Gastroesophageal sphincter (tissue), 4 donors: ENCODE data around the gene KCNJ10. TPM values are rescaled to one million over a fixed set of nuclear protein-coding genes. Genes with fewer than 3 reads are reported as not detected.

ENCODE experiments used
- ATAC-seq: fragments of 150-250 bp; one replicate; pipeline ENCODE4 v1.9.1; 2016; ENCODE audit warnings: mild to moderate bottlenecking, moderate library complexity
- H3K27ac ChIP-seq, 4 donors: fragments of 200-600 bp; sonication (generic) in 3 of 4; 1 replicate in 3 of 4; 2 replicates in 1 of 4; pipeline ENCODE4 v1.5.1; 2016 to 2019
- H3K27me3 ChIP-seq: fragments of 200-600 bp; sonication (generic); one replicate; pipeline ENCODE4 v1.5.1; 2019
- H3K36me3 ChIP-seq, 2 donors: fragments of 200-600 bp; sonication (generic); one replicate each; pipeline ENCODE4 v1.5.1; 2019; ENCODE audit warnings: control low read depth in 1 of 2
- H3K4me1 ChIP-seq, 3 donors: fragments of 200-600 bp; sonication (generic); 1 replicate in 2 of 3; 2 replicates in 1 of 3; pipeline ENCODE4 v1.5.1; 2016 to 2019; ENCODE audit warnings: control low read depth in 2 of 3
- H3K4me3 ChIP-seq, 2 donors: fragments of 200-600 bp; sonication (generic); one replicate each; pipeline ENCODE4 v1.5.1; 2019; ENCODE audit warnings: mild to moderate bottlenecking in 1 of 2, moderate library complexity in 1 of 2
- H3K9me3 ChIP-seq, 3 donors: fragments of 200-600 bp; sonication (generic); one replicate each; pipeline ENCODE4 v1.5.1; 2017 to 2019; ENCODE audit warnings: control low read depth in 2 of 3
- CTCF ChIP-seq, 4 experiments: fragments of 200-600 bp in 2 of 4; fragments of 450-650 bp in 2 of 4; sonication (generic) in 1 of 4; IDR thresholded peaks; one replicate each; pipeline ENCODE4 v1.5.1; 2017 to 2019; ENCODE audit warnings: antibody characterized with exemption in 4 of 4, mild to moderate bottlenecking in 2 of 4, moderate library complexity in 2 of 4
- EP300 ChIP-seq: sonication (generic); formaldehyde crosslinking; IDR thresholded peaks from one replicate; pipeline ENCODE4 v1.6.1; 2017; ENCODE audit warnings: antibody characterized with exemption, mild to moderate bottlenecking
- POLR2A ChIP-seq, 2 donors: fragments of 450-650 bp; IDR thresholded peaks; one replicate each; pipeline ENCODE4 v1.6.1; 2017; ENCODE audit warnings: antibody characterized with exemption in 2 of 2, mild to moderate bottlenecking in 2 of 2, moderate library complexity in 1 of 2
- POLR2AphosphoS5 ChIP-seq: sonication (generic); formaldehyde crosslinking; IDR thresholded peaks from one replicate; pipeline ENCODE4 v1.6.1; 2017; ENCODE audit warnings: antibody characterized with exemption
- WGBS, 2 donors: methylation state at CpG; one replicate each; pipeline ENCODE4 v1.1.5; 2018; ENCODE audit warnings: low coverage in 1 of 2; 5-methylcytosine and 5-hydroxymethylcytosine counted together
- total RNA-seq, 4 donors: library from RNA; depleted of rRNA; stranded (reverse); fragments of >200 nt; gene quantifications; one replicate each; pipeline ENCODE4 v1.1.0, GENCODE V29; 2016

The KCNJ10 gene
- total RNA-seq, 4 donors from 2014 or later = not detected

- H3K27me3 ChIP-seq = peaks cover 26% of the 10 kb centered on the region
- no peaks in the 10 kb centered on the region for H3K9me3 ChIP-seq
- 35 to 63% methylated on average over 5 of the region's 5 CpGs for WGBS, 2 donors
- H3K4me1 ChIP-seq = peaks cover 0 to 22% (median 7%) of the 10 kb centered on the region in 3 donors
- peaks cover 0 to 43% of the 10 kb centered on the region in 2 donors for H3K36me3 ChIP-seq
- no peak overlapping the region for H3K4me3 ChIP-seq
- TF ChIP-seq POLR2A (IDR thresholded peaks at IDR 0.05) (no peak), EP300 (no peak), POLR2AphosphoS5 (no peak), CTCF (IDR thresholded peaks at IDR 0.05) (no peak)
- peak overlapping the region in 3 of 4 donors; percentile 57 to 65 (median 61) for H3K27ac ChIP-seq
- peak; percentile 73 for ATAC-seq
These were observed 16.5 kb upstream of the KCNJ10 start for GRCh38 chr1:160086456-160086892.

DNA sequence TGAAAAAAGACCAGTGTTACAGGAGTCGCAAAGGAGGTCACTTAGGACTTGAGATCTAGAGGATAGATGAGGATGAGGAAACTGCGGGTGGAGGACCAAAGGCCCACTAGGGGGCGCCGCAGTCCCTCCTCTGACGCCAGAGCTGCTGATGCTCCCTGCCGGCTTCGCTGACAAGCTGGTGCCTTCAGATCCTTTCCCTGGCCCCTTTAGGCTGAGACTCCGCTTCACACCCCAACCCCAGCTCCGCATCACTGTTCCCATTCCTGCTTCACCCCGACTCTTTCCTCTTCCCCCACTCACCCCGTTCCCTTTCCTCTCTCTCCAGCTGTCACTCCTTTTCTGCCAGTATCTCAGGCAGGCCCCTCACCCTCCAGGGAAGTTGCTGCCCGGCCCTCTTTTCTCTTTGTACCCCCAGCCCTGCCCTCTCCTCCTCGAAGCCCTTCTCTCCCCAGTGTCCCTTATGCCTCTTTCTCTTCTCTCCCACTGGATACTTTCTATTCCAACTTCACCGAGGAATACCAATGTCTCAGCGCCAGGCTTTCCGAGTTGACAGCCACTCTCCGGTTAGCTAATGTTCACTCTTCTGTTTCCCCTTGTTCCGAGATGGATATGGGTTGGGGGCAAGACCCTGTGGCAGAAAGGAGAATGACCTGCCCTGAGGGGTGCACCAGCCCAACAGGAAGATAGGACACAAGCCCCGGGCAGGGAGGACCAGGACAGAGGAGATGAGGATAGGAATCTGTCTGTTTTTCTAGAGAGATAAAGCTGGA, 15.9 kb upstream of the KCNJ10 start:
- Histone ChIP-seq H3K9me3 (no peaks in the 10 kb centered on the region), H3K36me3 (peaks cover 0 to 37% of the 10 kb centered on the region in 2 donors), H3K27ac (peak overlapping the region in 3 of 4 donors; percentile 57 to 65 (median 61)), H3K4me1 (peaks cover 0 to 22% (median 7%) of the 10 kb centered on the region in 3 donors), H3K27me3 (peaks cover 32% of the 10 kb centered on the region), H3K4me3 (no peak overlapping the region)
- TF ChIP-seq POLR2A (IDR thresholded peaks at IDR 0.05) (no peak), CTCF (IDR thresholded peaks at IDR 0.05) (peak in 3 of 4 experiments; percentile 73 to 89 (median 79)), EP300 (no peak), POLR2AphosphoS5 (no peak)
- 32 to 42% methylated on average over 6 to 14 of the region's 19 CpGs for WGBS, 2 donors
- ATAC-seq = peak; percentile 65

DNA sequence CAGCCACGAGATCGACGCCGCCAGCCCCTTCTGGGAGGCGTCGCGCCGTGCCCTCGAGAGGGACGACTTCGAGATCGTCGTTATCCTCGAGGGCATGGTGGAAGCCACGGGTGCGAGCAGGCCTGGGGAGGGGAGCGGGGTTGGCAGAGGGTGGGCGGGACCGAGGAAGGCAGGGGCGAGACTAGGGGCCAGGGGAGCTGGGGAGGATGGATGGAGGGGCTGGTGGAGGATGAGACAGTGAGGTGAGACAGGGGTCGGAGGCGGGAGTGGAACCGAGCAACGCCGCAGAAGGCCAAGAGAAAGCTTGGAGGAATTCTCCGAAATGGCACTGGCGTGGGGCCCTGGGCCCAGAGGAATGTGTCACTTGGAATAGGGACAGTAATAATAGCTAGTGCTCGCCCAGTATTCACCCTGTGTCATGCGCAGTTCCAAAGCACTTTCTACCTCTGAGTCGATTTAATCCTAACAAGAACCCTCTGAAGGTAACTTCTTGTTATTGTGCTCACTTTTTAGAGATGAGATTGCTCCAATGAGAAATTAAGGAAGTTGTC, 14.9 kb upstream of the KCNJ10 start:
- TF ChIP-seq POLR2AphosphoS5 (no peak), EP300 (no peak), POLR2A (IDR thresholded peaks at IDR 0.05) (no peak), CTCF (IDR thresholded peaks at IDR 0.05) (no peak)
- ATAC-seq = no peak
- WGBS, 2 donors = 91 to 100% methylated on average over 1 to 12 of the region's 30 CpGs

DNA sequence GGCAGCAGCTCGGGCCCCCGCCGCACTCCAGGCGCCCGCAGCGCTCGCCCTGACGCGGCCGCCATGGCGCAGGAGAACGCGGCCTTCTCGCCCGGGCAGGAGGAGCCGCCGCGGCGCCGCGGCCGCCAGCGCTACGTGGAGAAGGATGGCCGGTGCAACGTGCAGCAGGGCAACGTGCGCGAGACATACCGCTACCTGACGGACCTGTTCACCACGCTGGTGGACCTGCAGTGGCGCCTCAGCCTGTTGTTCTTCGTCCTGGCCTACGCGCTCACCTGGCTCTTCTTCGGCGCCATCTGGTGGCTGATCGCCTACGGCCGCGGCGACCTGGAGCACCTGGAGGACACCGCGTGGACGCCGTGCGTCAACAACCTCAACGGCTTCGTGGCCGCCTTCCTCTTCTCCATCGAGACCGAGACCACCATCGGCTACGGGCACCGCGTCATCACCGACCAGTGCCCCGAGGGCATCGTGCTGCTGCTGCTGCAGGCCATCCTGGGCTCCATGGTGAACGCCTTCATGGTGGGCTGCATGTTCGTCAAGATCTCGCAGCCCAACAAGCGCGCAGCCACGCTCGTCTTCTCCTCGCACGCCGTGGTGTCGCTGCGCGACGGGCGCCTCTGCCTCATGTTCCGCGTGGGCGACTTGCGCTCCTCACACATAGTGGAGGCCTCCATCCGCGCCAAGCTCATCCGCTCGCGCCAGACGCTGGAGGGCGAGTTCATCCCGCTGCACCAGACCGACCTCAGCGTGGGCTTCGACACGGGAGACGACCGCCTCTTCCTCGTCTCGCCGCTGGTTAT, 14.2 kb upstream of the KCNJ10 start:
- Histone ChIP-seq H3K4me3 (peak overlapping the region; percentile 14 to 52), H3K27ac (no peak overlapping the region), H3K27me3 (peaks cover 49% of the 10 kb centered on the region), H3K9me3 (no peaks in the 10 kb centered on the region), H3K36me3 (peaks cover 0 to 20% of the 10 kb centered on the region in 2 donors), H3K4me1 (peaks cover 0 to 22% (median 7%) of the 10 kb centered on the region in 3 donors)
- no CpG with 5 or more reads among the region's 96 CpGs for WGBS, 2 donors
- peak; percentile 57 for ATAC-seq
- TF ChIP-seq EP300 (no peak), POLR2AphosphoS5 (no peak), CTCF (IDR thresholded peaks at IDR 0.05) (peak; percentile 44 to 84 (median 58)), POLR2A (IDR thresholded peaks at IDR 0.05) (no peak)

More for the DNA sequence above, 14.9 kb upstream of the KCNJ10 start:
- Histone ChIP-seq H3K4me3 (no peak overlapping the region), H3K4me1 (peaks cover 0 to 22% (median 7%) of the 10 kb centered on the region in 3 donors), H3K9me3 (no peaks in the 10 kb centered on the region), H3K36me3 (peaks cover 0 to 26% of the 10 kb centered on the region in 2 donors), H3K27me3 (peaks cover 42% of the 10 kb centered on the region), H3K27ac (no peak overlapping the region)
